ENCODE data around the gene CADPS.

DNA sequence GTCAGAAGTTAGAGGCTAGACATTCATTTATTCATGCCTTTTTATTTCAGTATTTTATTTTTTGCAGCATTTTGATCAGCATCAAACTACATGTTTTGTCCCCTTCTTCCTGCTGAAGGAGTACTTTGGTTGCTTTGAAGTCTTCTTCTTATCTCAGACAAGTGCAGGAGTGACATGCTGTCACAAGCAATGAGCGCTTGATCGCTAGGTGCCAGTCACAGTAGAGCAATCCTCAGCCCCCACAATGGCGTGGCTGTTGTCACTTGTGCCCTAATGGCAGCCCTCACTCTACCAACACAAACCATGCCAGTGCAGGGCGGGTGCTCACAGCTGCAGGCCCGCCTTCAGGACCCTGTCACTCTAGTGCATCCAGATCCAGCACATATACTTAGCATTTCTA is 317.2 kb downstream of the CADPS start:
- TF ChIP-seq CTCF (IDR thresholded peaks at IDR 0.05; ENCODE audit: poor library complexity) = no peak
- no peak for TF ChIP-seq EZH2 (IDR thresholded peaks at IDR 0.05; ENCODE audit: borderline replicate concordance)
- TF ChIP-seq EZH2phosphoT487 (IDR thresholded peaks at IDR 0.05; ENCODE audit: low read depth, severe bottlenecking, unreplicated experiment) = no peak

Measured in hepatocyte (in vitro differentiated cells).